HG03066 (cell line): ENCODE data around the gene PLPPR5.

Source experiments
- ATAC-seq: cut with Tn5 transposase; IDR thresholded peaks from one replicate; pipeline ENCODE4 v1.9.1; 2021; ENCODE audit warnings: low read depth; ENCODE audit not compliant: unreplicated experiment

The PLPPR5 gene

DNA sequence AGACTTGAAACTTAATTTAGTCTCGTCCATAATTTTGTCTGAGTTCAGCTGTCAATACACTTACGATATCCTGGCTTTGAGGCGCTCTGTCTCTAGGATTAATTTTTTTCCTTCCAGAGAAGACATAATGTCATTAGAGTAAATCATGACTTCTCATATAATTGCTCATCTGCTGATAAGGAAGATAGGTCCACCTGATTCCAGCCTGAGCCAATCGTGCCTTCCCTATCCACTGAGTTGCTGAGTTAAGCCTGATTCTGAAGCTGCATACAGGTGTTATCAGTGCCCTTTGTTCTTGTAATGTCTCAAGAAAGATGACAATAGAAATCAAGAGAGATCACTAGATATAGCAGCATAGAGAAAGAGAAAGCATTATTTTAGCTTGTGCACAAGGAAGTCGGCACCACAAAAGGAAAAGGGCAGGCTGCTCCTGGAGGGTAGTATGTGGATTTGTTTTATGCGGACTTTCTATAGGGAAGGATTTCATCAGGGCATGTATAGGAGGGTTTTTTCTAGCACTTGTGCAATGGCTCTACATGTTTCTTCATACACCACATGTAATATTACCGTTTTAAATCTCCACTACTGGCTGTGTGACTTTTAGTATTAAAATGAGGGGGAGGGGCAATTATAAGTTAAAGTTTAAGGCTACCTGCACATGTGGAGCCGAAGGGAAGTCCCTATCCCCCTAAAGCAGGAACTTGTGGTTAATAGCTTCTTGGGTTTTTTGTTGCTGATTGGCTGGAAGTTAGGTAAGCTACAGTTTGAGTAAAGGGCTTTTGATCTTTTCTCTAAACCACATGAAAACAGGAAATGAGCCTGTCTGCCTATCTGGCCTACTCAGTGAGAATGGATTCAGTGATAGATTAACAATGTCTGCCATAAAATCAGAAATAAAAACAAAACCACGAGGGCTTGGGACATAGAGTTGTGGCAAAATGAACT is 133.4 kb downstream of the PLPPR5 start:
- ATAC-seq = peak; percentile 97

DNA sequence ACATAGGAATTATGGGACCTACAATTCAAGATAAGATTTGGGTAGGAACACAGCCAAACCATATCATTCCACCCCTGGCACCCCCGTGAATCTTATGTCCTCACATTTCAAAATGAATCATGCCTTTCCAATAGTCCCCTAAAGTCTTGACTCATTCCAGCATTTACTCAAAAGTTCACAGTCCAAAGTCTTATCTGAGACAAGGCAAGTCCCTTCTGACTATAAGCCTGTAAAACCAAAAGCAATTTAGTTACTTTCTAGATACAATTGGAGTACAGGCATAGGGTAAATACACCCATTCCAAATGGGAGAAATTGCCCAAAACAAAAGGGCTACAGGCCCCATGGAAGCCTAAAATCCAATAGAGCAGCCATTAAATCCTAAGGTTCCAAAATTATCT is 138.9 kb downstream of the PLPPR5 start:
- ATAC-seq = no peak

DNA sequence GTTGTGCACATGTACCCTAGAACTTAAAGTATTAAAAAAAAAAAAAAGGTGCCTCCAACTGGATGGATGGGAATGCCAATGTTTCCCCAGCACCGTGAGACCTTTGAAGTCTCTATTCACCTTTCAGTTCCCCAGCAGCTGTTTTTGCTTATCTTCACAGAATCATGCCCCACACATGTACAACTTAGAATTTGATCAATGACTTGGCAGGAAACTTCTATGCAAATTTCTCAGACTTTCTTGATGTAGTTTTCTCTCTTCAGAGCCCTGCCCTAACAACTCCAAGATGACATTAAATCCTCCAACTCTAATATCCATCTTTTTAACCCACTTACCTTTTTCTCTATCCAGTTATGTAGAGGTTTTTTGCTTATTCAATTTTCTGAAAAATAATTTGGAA is 144.3 kb downstream of the PLPPR5 start:
- ATAC-seq = no peak

- no peak for ATAC-seq
These were observed 150.5 kb downstream of the PLPPR5 start for GRCh38 chr1:98854137-98854536.

DNA sequence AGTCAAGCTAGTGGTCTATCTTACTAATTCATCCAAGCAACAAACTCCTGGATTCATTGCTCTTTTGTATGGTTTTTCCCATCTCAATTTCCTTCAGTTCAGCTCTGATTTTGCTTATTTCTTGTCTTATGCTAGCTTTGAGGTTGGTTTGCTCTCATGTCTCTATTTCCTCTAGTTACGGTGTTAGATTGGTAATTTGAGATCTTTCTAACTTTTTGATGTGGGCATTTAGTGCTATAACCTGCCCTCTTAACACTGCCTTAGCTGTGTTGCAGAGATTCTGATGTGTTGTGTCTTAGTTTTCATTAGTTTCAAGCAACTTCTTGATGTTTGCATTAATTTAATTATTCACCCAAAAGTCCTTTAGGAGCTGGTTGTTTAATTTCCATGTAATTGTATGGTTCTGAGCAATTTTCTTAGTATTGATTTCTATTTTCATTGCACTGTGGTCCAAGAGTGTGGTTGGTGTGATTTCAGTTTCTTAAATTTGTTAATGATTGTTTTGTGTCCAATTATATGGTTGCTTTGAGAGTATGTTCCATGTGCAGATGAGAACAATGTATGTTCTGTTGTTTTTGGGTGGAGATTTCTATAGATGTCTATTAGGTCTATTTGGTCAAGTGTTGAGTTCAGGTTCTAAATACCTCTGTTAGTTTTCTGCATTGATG is 154.6 kb downstream of the PLPPR5 start:
- ATAC-seq = no peak

DNA sequence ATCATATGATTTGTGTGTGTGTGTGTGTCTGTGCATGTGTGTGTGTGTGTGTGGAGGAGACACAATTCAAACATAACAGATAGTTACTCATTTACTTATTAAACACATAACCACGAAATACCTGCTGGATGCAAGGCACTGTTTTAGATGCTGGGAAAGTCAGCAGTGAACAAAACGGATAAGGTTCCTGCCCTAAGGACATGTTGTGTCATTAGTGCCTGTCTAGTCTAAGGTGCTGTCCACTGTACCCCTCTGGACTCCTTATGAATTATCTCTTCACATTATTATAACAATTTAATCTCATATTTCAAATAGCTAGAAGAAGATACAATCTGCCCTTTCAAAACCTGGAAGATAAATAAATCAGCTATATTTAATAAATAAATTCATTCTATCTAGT is 162.4 kb downstream of the PLPPR5 start:
- ATAC-seq = no peak
